HFF-Myc (cell line): Measurements from ENCODE around the gene SLC7A7.
"Not testable (repeated sequence)": the region's sequence is repeated elsewhere in the genome, so short reads cannot be mapped to it uniquely, and the experiment has no call there.

Experiments used
- DNase-seq: peaks from one replicate; pipeline ENCODE4 v3.0.0-alpha.2; 2011; ENCODE audit warnings: low read depth; ENCODE audit errors: extremely low read depth
- H3K4me3 ChIP-seq: replicated peaks from 2 replicates; pipeline ENCODE4 v1.5.1; 2011; ENCODE audit warnings: low read depth, mild to moderate bottlenecking, control low read depth, low read length
- TF ChIP-seq, protein P1 (sequence below): IDR thresholded peaks from 2 replicates; pipeline ENCODE4 v1.5.1; 2012; ENCODE audit warnings: mild to moderate bottlenecking, low read depth, low read length, control low read depth; ENCODE audit errors: missing control alignments

SLC7A7 gene

DNA sequence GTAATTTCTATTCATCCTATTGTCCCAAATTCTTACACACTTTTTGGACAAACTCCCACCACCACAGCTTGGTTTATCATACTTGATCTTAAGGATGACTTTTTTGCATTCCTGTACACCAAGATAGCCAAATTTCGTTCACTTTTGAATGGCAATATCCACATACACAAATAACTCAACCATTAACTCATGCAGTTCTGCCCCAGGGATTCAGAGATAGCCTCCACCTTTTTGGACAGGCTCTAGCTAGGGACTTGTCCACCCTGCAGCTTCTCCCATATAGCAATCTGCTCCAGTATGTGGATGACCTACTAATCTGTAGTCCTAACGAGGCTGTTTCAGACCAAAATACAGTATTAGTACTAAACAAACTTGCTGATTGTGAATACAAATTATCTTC is 81.4 kb downstream of the SLC7A7 start:
- DNase-seq, result no peak
- H3K4me3 ChIP-seq, result no peak overlapping the region
- TF ChIP-seq, protein P1, sequence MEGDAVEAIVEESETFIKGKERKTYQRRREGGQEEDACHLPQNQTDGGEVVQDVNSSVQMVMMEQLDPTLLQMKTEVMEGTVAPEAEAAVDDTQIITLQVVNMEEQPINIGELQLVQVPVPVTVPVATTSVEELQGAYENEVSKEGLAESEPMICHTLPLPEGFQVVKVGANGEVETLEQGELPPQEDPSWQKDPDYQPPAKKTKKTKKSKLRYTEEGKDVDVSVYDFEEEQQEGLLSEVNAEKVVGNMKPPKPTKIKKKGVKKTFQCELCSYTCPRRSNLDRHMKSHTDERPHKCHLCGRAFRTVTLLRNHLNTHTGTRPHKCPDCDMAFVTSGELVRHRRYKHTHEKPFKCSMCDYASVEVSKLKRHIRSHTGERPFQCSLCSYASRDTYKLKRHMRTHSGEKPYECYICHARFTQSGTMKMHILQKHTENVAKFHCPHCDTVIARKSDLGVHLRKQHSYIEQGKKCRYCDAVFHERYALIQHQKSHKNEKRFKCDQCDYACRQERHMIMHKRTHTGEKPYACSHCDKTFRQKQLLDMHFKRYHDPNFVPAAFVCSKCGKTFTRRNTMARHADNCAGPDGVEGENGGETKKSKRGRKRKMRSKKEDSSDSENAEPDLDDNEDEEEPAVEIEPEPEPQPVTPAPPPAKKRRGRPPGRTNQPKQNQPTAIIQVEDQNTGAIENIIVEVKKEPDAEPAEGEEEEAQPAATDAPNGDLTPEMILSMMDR, result no peak

DNA sequence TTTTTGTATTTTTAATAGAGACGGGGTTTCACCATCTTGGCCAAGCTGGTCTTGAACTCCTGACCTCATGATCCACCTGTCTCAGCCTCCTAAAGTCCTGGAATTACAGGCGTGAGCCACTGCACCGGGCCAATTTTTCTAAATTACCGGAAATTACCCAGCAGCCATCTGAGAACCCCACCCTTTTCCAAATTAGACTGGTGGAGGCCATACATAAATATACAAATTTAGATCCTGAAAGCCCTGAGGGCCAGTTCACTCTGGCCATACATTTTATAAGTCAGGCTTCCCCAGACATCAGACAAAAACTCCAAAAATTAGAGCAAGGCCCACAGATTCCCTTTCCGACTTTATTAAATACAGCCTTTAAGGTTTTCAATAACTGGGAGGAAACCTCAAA is 83.2 kb downstream of the SLC7A7 start:
- not testable (repeated sequence) for DNase-seq

DNA sequence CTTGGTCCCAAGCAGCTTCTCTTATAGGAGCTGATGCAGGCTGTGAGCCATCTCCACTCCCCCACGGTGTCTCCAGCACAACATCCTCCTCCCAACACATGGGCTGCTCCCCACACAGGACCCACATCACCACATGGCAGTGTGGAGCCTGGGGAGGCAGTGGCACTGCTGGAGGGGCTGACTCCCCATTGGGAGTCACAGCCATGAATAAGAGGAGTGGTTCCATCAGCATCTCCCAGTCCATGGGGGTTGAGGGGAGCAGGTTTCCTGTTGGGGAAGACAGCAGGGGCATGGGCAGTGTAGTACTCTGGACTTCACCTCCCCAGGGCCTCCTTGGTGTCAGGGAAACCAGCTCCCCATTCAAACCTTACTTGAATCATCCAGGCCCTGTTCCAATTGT is 89.2 kb downstream of the SLC7A7 start:
- DNase-seq, result no peak
- H3K4me3 ChIP-seq, result no peak overlapping the region
- TF ChIP-seq, protein P1, result no peak

More for the DNA sequence above, 83.2 kb downstream of the SLC7A7 start:
- not testable (repeated sequence) for H3K4me3 ChIP-seq

DNA sequence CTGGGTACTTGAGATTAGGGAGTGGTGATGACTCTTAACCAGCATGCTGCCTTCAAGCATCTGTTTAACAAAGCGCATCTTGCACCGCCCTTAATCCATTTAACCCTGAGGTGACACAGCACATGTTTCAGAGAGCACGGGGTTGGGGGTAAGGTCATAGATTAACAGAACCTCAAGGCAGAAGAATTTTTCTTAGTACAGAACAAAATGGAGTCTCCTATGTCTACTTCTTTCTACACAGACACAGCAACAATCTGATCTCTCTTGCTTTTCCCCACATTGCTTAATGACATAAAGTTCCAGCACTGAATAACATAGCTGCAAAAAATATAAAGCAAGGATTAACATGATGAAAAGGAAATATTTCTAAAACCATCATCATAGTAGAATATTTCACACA is 89.9 kb downstream of the SLC7A7 start:
- DNase-seq, H3K4me3 ChIP-seq: not testable (repeated sequence)

DNA sequence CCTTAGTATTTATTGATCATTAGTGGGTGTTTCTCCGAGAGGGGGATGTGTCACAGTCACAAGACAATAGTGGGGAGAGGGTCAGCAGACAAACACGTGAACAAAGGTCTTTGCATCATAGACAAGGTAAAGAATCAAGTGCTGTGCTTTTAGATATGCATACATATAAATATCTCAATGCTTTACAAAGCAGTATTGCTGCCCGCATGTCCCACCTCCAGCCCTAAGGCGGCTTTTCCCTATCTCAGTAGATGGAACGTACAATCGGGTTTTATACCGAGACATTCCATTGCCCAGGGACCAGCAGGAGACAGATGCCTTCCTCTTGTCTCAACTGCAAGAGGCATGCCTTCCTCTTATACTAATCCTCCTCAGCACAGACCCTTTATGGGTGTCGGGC is 90.4 kb downstream of the SLC7A7 start:
- DNase-seq, result not testable (repeated sequence)

DNA sequence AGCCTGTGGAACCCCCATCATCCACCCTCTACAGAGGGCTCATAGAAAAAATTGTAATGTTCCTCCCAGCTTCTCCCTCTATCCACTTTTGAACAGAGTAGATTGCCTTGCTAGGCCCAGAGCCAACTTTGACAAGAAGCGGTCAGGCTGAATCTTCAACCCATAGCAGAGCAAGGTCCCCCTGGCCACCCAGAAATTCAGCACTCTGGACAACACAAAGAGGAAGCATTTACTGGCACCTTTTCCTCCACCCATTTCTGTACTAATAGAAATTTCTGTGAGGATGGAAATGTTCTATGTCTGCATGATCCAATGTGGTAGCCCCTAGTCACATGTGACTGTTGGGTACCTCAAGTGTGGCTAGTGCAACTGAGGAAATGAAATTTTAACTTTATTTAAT is 91.4 kb downstream of the SLC7A7 start:
- TF ChIP-seq, protein P1, result no peak
- H3K4me3 ChIP-seq, result no peak overlapping the region
- no peak for DNase-seq

More for the DNA sequence above, 90.4 kb downstream of the SLC7A7 start:
- not testable (repeated sequence) for H3K4me3 ChIP-seq
